DND-41 (cell line): ENCODE measurements around the gene SPINK9.

Experiments used
- EZH2 ChIP-seq: IDR thresholded peaks from 3 replicates; pipeline ENCODE4 v1.6.1; 2012; ENCODE audit warnings: borderline replicate concordance, low read depth, mild to moderate bottlenecking, moderate library complexity, low read length, inconsistent platforms; ENCODE audit not compliant: severe bottlenecking
- TF ChIP-seq, protein P1 (sequence below): IDR thresholded peaks from 2 replicates; pipeline ENCODE4 v1.5.1; 2012; ENCODE audit warnings: borderline replicate concordance, low read length, moderate library complexity, mild to moderate bottlenecking; ENCODE audit not compliant: poor library complexity, severe bottlenecking; ENCODE audit errors: extremely low read depth

GRCh38 chr5:148312153-148312552 lies 23.2 kb upstream of the SPINK9 start, which contains the start of gene SPINK7:
- TF ChIP-seq, protein P1, sequence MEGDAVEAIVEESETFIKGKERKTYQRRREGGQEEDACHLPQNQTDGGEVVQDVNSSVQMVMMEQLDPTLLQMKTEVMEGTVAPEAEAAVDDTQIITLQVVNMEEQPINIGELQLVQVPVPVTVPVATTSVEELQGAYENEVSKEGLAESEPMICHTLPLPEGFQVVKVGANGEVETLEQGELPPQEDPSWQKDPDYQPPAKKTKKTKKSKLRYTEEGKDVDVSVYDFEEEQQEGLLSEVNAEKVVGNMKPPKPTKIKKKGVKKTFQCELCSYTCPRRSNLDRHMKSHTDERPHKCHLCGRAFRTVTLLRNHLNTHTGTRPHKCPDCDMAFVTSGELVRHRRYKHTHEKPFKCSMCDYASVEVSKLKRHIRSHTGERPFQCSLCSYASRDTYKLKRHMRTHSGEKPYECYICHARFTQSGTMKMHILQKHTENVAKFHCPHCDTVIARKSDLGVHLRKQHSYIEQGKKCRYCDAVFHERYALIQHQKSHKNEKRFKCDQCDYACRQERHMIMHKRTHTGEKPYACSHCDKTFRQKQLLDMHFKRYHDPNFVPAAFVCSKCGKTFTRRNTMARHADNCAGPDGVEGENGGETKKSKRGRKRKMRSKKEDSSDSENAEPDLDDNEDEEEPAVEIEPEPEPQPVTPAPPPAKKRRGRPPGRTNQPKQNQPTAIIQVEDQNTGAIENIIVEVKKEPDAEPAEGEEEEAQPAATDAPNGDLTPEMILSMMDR = no peak
- TF ChIP-seq EZH2 = no peak
